H1 (cell line): ENCODE measurements around the gene BTBD9. TPM values are rescaled to one million over a fixed set of nuclear protein-coding genes. Genes with fewer than 3 reads are reported as not detected.

Experiments
- CTCF ChIA-PET: fragments of 300-600 bp; sonication (Branson Sonifier 250); formaldehyde crosslinking; loops from one replicate; lab custom pipeline; 2021; ENCODE audit not compliant: partially characterized antibody; lab: Charles Lee
- POLR2A ChIA-PET: fragments of 300-600 bp; sonication (Branson Sonifier 250); formaldehyde crosslinking; loops from one replicate; lab custom pipeline; 2021; ENCODE audit warnings: inconsistent platforms; ENCODE audit not compliant: partially characterized antibody; lab: Charles Lee
- DNase-seq, 2 experiments: peaks; one replicate each; pipeline versions ENCODE4 v3.0.0 to v3.0.0-alpha.2; 2010 to 2022; ENCODE audit warnings: low spot score in 2 of 2, low read depth in 1 of 2, mixed read lengths in 1 of 2
- FAIRE-seq: peaks from 2 replicates; lab custom pipeline; 2011; peaks lifted over from hg19 to GRCh38; lab: Jason Lieb, UNC
- H2AFZ ChIP-seq: 2 replicates; pipeline ENCODE4 v1.8.1; 2012; ENCODE audit warnings: low read length, inconsistent platforms
- H2AK5ac ChIP-seq: 2 replicates; pipeline ENCODE4 v1.6.1; 2013; ENCODE audit warnings: low read depth, low read length
- H2BK120ac ChIP-seq: replicated peaks from 2 replicates; pipeline ENCODE3; 2013; ENCODE audit warnings: low read depth, low read length, inconsistent platforms
- H2BK12ac ChIP-seq: 2 replicates; pipeline ENCODE4 v1.6.1; 2013; ENCODE audit warnings: low read depth, low read length
- H2BK15ac ChIP-seq: 2 replicates; pipeline ENCODE4 v1.6.1; 2013; ENCODE audit warnings: low read length
- H2BK20ac ChIP-seq: 2 replicates; pipeline ENCODE4 v1.6.1; 2013; ENCODE audit warnings: low read length
- H2BK5ac ChIP-seq: 2 replicates; pipeline ENCODE4 v1.6.1; 2013; ENCODE audit warnings: low read depth, low read length
- H3K14ac ChIP-seq: 2 replicates; pipeline ENCODE4 v1.6.1; 2013; ENCODE audit warnings: inconsistent platforms; ENCODE audit not compliant: insufficient read length
- H3K18ac ChIP-seq: 2 replicates; pipeline ENCODE4 v1.6.1; 2013; ENCODE audit warnings: low read length; ENCODE audit errors: extremely low read depth
- H3K23ac ChIP-seq: 2 replicates; pipeline ENCODE4 v1.6.1; 2013; ENCODE audit warnings: inconsistent platforms; ENCODE audit not compliant: insufficient read length
- H3K23me2 ChIP-seq: 2 replicates; pipeline ENCODE4 v1.6.1; 2013; ENCODE audit warnings: low read depth, low read length
- H3K27ac ChIP-seq: 2 replicates; pipeline ENCODE4 v1.6.1; 2011; ENCODE audit warnings: low read depth, low read length, inconsistent platforms
- H3K27me3 ChIP-seq, 4 experiments: replicated peaks in 1 of 4; 1 replicate in 1 of 4; 2 replicates in 3 of 4; pipeline versions ENCODE4 v1.6.1 to v1.8.1; 2011 to 2013; ENCODE audit warnings: low read length in 3 of 4, mild to moderate bottlenecking in 3 of 4, inconsistent platforms in 2 of 4, mixed read lengths in 2 of 4, moderate library complexity in 1 of 4; ENCODE audit not compliant: control insufficient read depth in 3 of 4, insufficient read depth in 3 of 4; ENCODE audit errors: extremely low read depth in 1 of 4
- H3K36me3 ChIP-seq, 4 experiments: 2 replicates each; pipeline versions ENCODE4 v1.6.1 to v1.8.1; 2011 to 2013; ENCODE audit warnings: mild to moderate bottlenecking in 4 of 4, low read length in 3 of 4, moderate library complexity in 2 of 4, control low read depth in 1 of 4, inconsistent platforms in 1 of 4; ENCODE audit not compliant: insufficient read depth in 4 of 4, control insufficient read depth in 2 of 4
- H3K4ac ChIP-seq: replicated peaks from 2 replicates; pipeline ENCODE3; 2013; ENCODE audit warnings: low read length, low read depth, mixed read lengths, inconsistent platforms; ENCODE audit not compliant: insufficient read length
- H3K4me1 ChIP-seq, 4 experiments: replicated peaks in 1 of 4; 1 replicate in 1 of 4; 2 replicates in 3 of 4; pipeline versions ENCODE4 v1.6.1 to v1.8.1; 2011 to 2013; ENCODE audit warnings: low read length in 3 of 4, inconsistent platforms in 2 of 4, mixed read lengths in 1 of 4; ENCODE audit not compliant: insufficient read depth in 4 of 4, control insufficient read depth in 3 of 4
- H3K4me2 ChIP-seq, 2 experiments: 2 replicates each; pipeline versions ENCODE4 v1.6.1 to v1.8.1; 2011 to 2013; ENCODE audit warnings: low read depth in 2 of 2, low read length in 2 of 2, control low read depth in 1 of 2, inconsistent platforms in 1 of 2, mild to moderate bottlenecking in 1 of 2; ENCODE audit not compliant: insufficient read depth in 1 of 2
- H3K4me3 ChIP-seq, 4 experiments: fragments of 200-600, 300-600 bp in 1 of 4; sonication (generic), shearing (Covaris generic), sonication (Bioruptor Twin) in 1 of 4; 2 replicates each; pipeline versions ENCODE4 v1.5.1 to v1.8.1; 2011 to 2016; ENCODE audit warnings: low read length in 4 of 4, low read depth in 3 of 4, control low read depth in 2 of 4, inconsistent platforms in 2 of 4, mild to moderate bottlenecking in 2 of 4, mixed read lengths in 1 of 4, moderate library complexity in 1 of 4; ENCODE audit not compliant: insufficient read depth in 2 of 4; ENCODE audit errors: extremely low read depth in 1 of 4
- H3K56ac ChIP-seq: replicated peaks from 2 replicates; pipeline ENCODE3; 2013; ENCODE audit warnings: low read depth, mild to moderate bottlenecking, mixed read lengths, low read length, inconsistent platforms; ENCODE audit not compliant: insufficient read length
- H3K79me1 ChIP-seq: 2 replicates; pipeline ENCODE4 v1.6.1; 2013; ENCODE audit warnings: low read depth, low read length, control low read depth
- H3K79me2 ChIP-seq, 2 experiments: 2 replicates each; pipeline versions ENCODE4 v1.6.1 to v1.8.1; 2012 to 2013; ENCODE audit warnings: low read length in 2 of 2, mild to moderate bottlenecking in 2 of 2, inconsistent platforms in 1 of 2; ENCODE audit not compliant: insufficient read depth in 2 of 2, control insufficient read depth in 1 of 2
- H3K9ac ChIP-seq, 4 experiments: replicated peaks in 1 of 4; 1 replicate in 1 of 4; 2 replicates in 3 of 4; pipeline versions ENCODE4 v1.6.1 to v1.8.1; 2011 to 2013; ENCODE audit warnings: low read depth in 3 of 4, low read length in 3 of 4, control low read depth in 2 of 4, mild to moderate bottlenecking in 2 of 4, moderate library complexity in 2 of 4, inconsistent platforms in 1 of 4; ENCODE audit errors: extremely low read depth in 1 of 4
- H3K9me3 ChIP-seq, 2 experiments: 2 replicates each; pipeline versions ENCODE4 v1.6.1 to v1.8.1; 2012 to 2013; ENCODE audit warnings: mild to moderate bottlenecking in 2 of 2, moderate library complexity in 2 of 2, control low read depth in 1 of 2, inconsistent platforms in 1 of 2, low read depth in 1 of 2, low read length in 1 of 2, mixed read lengths in 1 of 2; ENCODE audit not compliant: insufficient read depth in 2 of 2
- H4K20me1 ChIP-seq, 2 experiments: replicated peaks in 1 of 2; 2 replicates each; pipeline versions ENCODE3 to v1.8.1; 2011 to 2013; ENCODE audit warnings: inconsistent platforms in 2 of 2, low read length in 2 of 2, mild to moderate bottlenecking in 1 of 2; ENCODE audit not compliant: insufficient read depth in 2 of 2, control insufficient read depth in 1 of 2
- H4K5ac ChIP-seq: 2 replicates; pipeline ENCODE4 v1.6.1; 2013; ENCODE audit warnings: low read length, low read depth, mixed read lengths, inconsistent platforms; ENCODE audit not compliant: insufficient read length
- H4K8ac ChIP-seq: 2 replicates; pipeline ENCODE4 v1.8.0; 2013; ENCODE audit warnings: mild to moderate bottlenecking, moderate library complexity, low read length, inconsistent platforms; ENCODE audit not compliant: insufficient read depth; ENCODE audit errors: extremely low read depth
- H4K91ac ChIP-seq: replicated peaks from 2 replicates; pipeline ENCODE3; 2013; ENCODE audit warnings: low read length, mixed read lengths, inconsistent platforms; ENCODE audit not compliant: insufficient read length
- ATF3 ChIP-seq: IDR thresholded peaks from 2 replicates; pipeline ENCODE4 v1.6.1; 2011; ENCODE audit warnings: low read depth, mild to moderate bottlenecking, low read length; ENCODE audit not compliant: insufficient read depth
- CBX8 ChIP-seq: fragments of 300-800, 300-1000 bp; sonication (generic); IDR thresholded peaks from 2 replicates; pipeline ENCODE4 v1.7.1; 2016; ENCODE audit warnings: low read depth, low read length, borderline replicate concordance
- GABPA ChIP-seq: IDR thresholded peaks from 2 replicates; pipeline ENCODE4 v1.6.1; 2011; ENCODE audit warnings: mild to moderate bottlenecking, low read length, moderate library complexity, borderline replicate concordance; ENCODE audit not compliant: insufficient read depth
- HDAC2 ChIP-seq, 2 experiments: fragments of 300-600 bp in 1 of 2; sonication (generic) in 1 of 2; IDR thresholded peaks; 2 replicates each; pipeline ENCODE4 v1.6.1; 2011 to 2012; ENCODE audit warnings: low read depth in 2 of 2, low read length in 2 of 2, mild to moderate bottlenecking in 2 of 2, moderate library complexity in 2 of 2, borderline replicate concordance in 1 of 2, inconsistent platforms in 1 of 2
- NANOG ChIP-seq: IDR thresholded peaks from 2 replicates; pipeline ENCODE4 v1.6.1; 2011; ENCODE audit warnings: low read length, low read depth, mild to moderate bottlenecking, inconsistent platforms; ENCODE audit not compliant: insufficient read depth, poor library complexity, severe bottlenecking
- WGBS, 2 experiments: shearing (Covaris generic) in 1 of 2; methylation state at CpG; one replicate each; pipeline versions ENCODE4 v1.1.6 to v1.1.7; 2013 to 2015; ENCODE audit warnings: low lambda C conversion rate in 2 of 2, mixed read lengths in 2 of 2, inconsistent platforms in 1 of 2, low coverage in 1 of 2, missing lambda C conversion rate in 1 of 2; ENCODE audit not compliant: insufficient replicate concordance in 2 of 2, insufficient coverage in 1 of 2, insufficient read length in 1 of 2; ENCODE audit errors: extremely low coverage in 1 of 2, missing lambda C conversion rate in 1 of 2; 5-methylcytosine and 5-hydroxymethylcytosine counted together
- polyA plus RNA-seq, 7 experiments: library from polyadenylated mRNA; depleted of rRNA in 3 of 7; stranded (reverse) in 5 of 7; unstranded in 2 of 7; fragments of >200 nt in 5 of 7; fragments of 200-250 nt in 2 of 7; gene quantifications; 1 replicate in 5 of 7; 2 replicates in 1 of 7; 4 replicates in 1 of 7; pipeline versions ENCODE4 v1.2.1 to v1.2.3, GENCODE V29; 2011 to 2013; ENCODE audit warnings: missing spikeins in 2 of 7, mixed read lengths in 2 of 7
- total RNA-seq: library from RNA; stranded (reverse); fragmentation: NEBNext Ultra II Directional; extraction: Animal tissue kit (Norgen Biotek cat#: 25700); gene quantifications from 2 replicates; pipeline ENCODE4 v1.2.1, GENCODE V29; 2021

Gene BTBD9
- total and polyA plus RNA-seq, 2 of the 8 experiments (the other 6 are each of a cell fraction or from before 2014, with no cell fraction given) = 0.92 to 4.1 TPM

DNA sequence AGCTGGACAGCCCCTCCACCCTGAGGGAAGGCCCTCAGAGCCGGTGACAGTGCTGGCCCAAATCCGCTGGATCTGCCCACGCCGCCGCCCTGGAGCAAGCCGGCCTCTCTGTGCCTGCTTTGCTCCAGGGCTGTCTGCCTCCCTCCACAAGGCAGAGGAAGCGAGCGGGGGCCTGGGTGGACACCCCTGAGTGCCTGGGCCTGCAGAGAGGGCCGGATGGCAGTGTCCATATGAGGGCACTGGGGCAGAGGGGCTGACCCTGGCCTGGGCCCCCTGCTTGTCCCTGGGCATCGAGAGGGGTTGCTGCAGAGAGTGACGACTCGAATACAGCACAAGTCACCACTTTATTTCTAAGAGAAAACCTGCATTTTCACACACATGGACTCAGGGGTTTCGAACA, 471.6 kb downstream of the BTBD9 start:
- Histone ChIP-seq H4K5ac (no peak overlapping the region), H4K91ac (no peak overlapping the region), H2AFZ (no peak overlapping the region), H3K9me3 (no peaks in the 10 kb centered on the region), H3K27ac (no peak overlapping the region), H3K4ac (no peak overlapping the region), H2BK5ac (no peak overlapping the region), H3K36me3 (no peaks in the 10 kb centered on the region), H3K79me2 (no peaks in the 10 kb centered on the region), H2BK12ac (no peak overlapping the region), H3K9ac (no peak overlapping the region), H2BK15ac (no peak overlapping the region), H3K79me1 (no peaks in the 10 kb centered on the region), H2AK5ac (no peak overlapping the region), H4K8ac (no peak overlapping the region), H3K23ac (no peak overlapping the region), H3K23me2 (no peaks in the 10 kb centered on the region), H3K4me3 (no peak overlapping the region), H3K27me3 (no peaks in the 10 kb centered on the region), H2BK20ac (no peak overlapping the region), H3K56ac (no peak overlapping the region), H3K14ac (no peak overlapping the region), H3K4me2 (no peak overlapping the region), H2BK120ac (no peak overlapping the region), H3K4me1 (peaks cover 0 to 30% (median 9%) of the 10 kb centered on the region in 4 experiments; a peak in 6 of 7 replicates), H4K20me1 (no peaks in the 10 kb centered on the region), H3K18ac (no peak overlapping the region; the same call in 1 of the 2 replicates)
- 93% methylated on average over 10 of the region's 13 CpGs; no CpG with 5 or more reads in 1 of the 2 experiments for WGBS, 2 experiments
- CTCF ChIA-PET = interaction anchor here (0.5 to 3.0 kb wide), 4 partner anchors 10 to 38 kb away, joined by 3 to 12 read pairs (median 3); no protein-coding TSS in a partner anchor
- FAIRE-seq (no peak), DNase-seq (no peak)
- POLR2A ChIA-PET = no interaction called here
- no peak for TF ChIP-seq HDAC2 (IDR thresholded peaks at IDR 0.05; ENCODE audit: borderline replicate concordance in 1 of 2, low read depth in 2 of 2, low read length in 2 of 2)
- no peak for TF ChIP-seq NANOG
- TF ChIP-seq CBX8 = no peak
- no peak for TF ChIP-seq ATF3
- no peak for TF ChIP-seq GABPA
